IMR-90 (cell line): ENCODE measurements around the gene GCC2.

Experiments
- BHLHE40 ChIP-seq: fragments of 150-350 bp; IDR thresholded peaks from 2 replicates; pipeline ENCODE4 v1.6.1; 2016; ENCODE audit warnings: mild to moderate bottlenecking, low read depth, low read length
- CHD1 ChIP-seq: IDR thresholded peaks from 2 replicates; pipeline ENCODE4 v1.6.1; 2012; ENCODE audit warnings: low read depth, low read length, improper control_type of control experiment
- MXI1 ChIP-seq: IDR thresholded peaks from 2 replicates; pipeline ENCODE4 v1.6.1; 2012; ENCODE audit warnings: low read depth, mild to moderate bottlenecking, low read length, moderate library complexity, borderline replicate concordance
- POLR2A ChIP-seq: IDR thresholded peaks from 2 replicates; pipeline ENCODE4 v1.6.1; 2012; ENCODE audit warnings: mild to moderate bottlenecking, low read depth, low read length
- RAD21 ChIP-seq: IDR thresholded peaks from 2 replicates; pipeline ENCODE4 v1.6.1; 2012; ENCODE audit warnings: low read length, improper control_type of control experiment
- TF ChIP-seq, protein P1 (sequence below): conservative IDR thresholded peaks from 2 replicates; pipeline ENCODE4 v1.5.1; 2012; ENCODE audit warnings: mild to moderate bottlenecking, low read depth, low read length, improper control_type of control experiment

DNA sequence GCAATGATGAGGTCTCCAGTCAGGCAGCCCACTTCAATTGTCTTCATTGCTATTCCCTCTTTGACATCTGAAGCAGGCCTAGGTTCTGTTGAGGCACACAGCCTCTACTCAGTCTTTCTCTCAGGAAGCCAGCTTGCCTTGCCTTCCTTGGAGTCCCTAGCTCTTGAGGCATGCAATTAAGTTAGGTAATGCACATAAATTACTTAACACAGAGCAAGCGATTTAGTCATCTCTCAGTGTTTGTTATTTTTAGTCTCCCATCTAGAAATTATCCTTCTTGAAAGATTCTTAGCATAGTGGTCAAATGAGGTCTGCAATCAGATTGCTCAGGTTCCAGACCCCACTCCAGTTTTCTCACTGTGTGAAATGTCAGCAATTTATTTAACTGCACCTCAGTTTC is 39.2 kb upstream of the GCC2 start:
- TF ChIP-seq, protein P1, sequence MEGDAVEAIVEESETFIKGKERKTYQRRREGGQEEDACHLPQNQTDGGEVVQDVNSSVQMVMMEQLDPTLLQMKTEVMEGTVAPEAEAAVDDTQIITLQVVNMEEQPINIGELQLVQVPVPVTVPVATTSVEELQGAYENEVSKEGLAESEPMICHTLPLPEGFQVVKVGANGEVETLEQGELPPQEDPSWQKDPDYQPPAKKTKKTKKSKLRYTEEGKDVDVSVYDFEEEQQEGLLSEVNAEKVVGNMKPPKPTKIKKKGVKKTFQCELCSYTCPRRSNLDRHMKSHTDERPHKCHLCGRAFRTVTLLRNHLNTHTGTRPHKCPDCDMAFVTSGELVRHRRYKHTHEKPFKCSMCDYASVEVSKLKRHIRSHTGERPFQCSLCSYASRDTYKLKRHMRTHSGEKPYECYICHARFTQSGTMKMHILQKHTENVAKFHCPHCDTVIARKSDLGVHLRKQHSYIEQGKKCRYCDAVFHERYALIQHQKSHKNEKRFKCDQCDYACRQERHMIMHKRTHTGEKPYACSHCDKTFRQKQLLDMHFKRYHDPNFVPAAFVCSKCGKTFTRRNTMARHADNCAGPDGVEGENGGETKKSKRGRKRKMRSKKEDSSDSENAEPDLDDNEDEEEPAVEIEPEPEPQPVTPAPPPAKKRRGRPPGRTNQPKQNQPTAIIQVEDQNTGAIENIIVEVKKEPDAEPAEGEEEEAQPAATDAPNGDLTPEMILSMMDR = no peak
- TF ChIP-seq CHD1 = no peak
- TF ChIP-seq POLR2A = no peak
- no peak for TF ChIP-seq MXI1
- no peak for TF ChIP-seq RAD21
- no peak for TF ChIP-seq BHLHE40
